K562 (cell line): ENCODE data around the gene ZCCHC24. TPM values are rescaled to one million over a fixed set of nuclear protein-coding genes. Genes with fewer than 3 reads are reported as not detected.

ENCODE experiments used
- CAMTA2 ChIP-seq: fragments of 250-450 bp; sonication (Bioruptor Pico); conservative IDR thresholded peaks from 2 replicates; pipeline ENCODE4 v1.5.1; 2022
- CBX3 ChIP-seq, 2 experiments: IDR thresholded peaks; 1 replicate in 1 of 2; 2 replicates in 1 of 2; pipeline ENCODE4 v1.6.1; 2012; ENCODE audit warnings: inconsistent platforms in 2 of 2, low read length in 2 of 2, borderline replicate concordance in 1 of 2, control low read depth in 1 of 2
- ELF1 ChIP-seq: fragments of 200-800 bp; sonication (Bioruptor generic); IDR thresholded peaks from 2 replicates; pipeline ENCODE4 v1.6.1; 2016; ENCODE audit warnings: missing genetic modification characterization, missing compliant biosample characterization
- HDAC8 ChIP-seq: fragments of 450-650 bp; IDR thresholded peaks from 2 replicates; pipeline ENCODE4 v1.6.1; 2016; ENCODE audit warnings: mild to moderate bottlenecking, missing genetic modification characterization, moderate library complexity, missing compliant biosample characterization
- HSF4 ChIP-seq: fragments of 250-450 bp; sonication (Bioruptor Pico); IDR thresholded peaks from 2 replicates; pipeline ENCODE4 v2.1.2; 2022; ENCODE audit warnings: mild to moderate bottlenecking, moderate library complexity, borderline replicate concordance
- L3MBTL2 ChIP-seq: fragments of 450-650 bp; IDR thresholded peaks from 2 replicates; pipeline ENCODE4 v1.6.1; 2016; ENCODE audit warnings: mild to moderate bottlenecking, moderate library complexity
- MEIS2 ChIP-seq: fragments of 450-650 bp; IDR thresholded peaks from 2 replicates; pipeline ENCODE4 v1.6.1; 2014; ENCODE audit warnings: mild to moderate bottlenecking; ENCODE audit not compliant: partially characterized antibody
- PKNOX1 ChIP-seq: fragments of 450-650 bp; IDR thresholded peaks from 2 replicates; pipeline ENCODE4 v1.6.1; 2016
- SMAD4 ChIP-seq: fragments of 250-450 bp; sonication (Bioruptor Pico); conservative IDR thresholded peaks from 2 replicates; pipeline ENCODE4 v1.8.0; 2021; ENCODE audit warnings: inconsistent platforms, mild to moderate bottlenecking, moderate library complexity
- TARDBP ChIP-seq: fragments of 450-650 bp; IDR thresholded peaks from 2 replicates; pipeline ENCODE4 v1.6.1; 2016
- ZBTB12 ChIP-seq: fragments of 250-450 bp; sonication (Bioruptor Pico); IDR thresholded peaks from 2 replicates; pipeline ENCODE4 v1.4.0; 2020
- polyA plus RNA-seq, 8 experiments: library from polyadenylated mRNA; depleted of rRNA in 4 of 8; stranded (reverse) in 5 of 8; unstranded in 3 of 8; fragments of >200 nt; fragmentation: Nextera tagmentation in 2 of 8; fragmentation: Illumina TruSeq in 1 of 8; extraction: Ambion mirVana in 2 of 8; extraction: Trizol in 1 of 8; gene quantifications; 2 replicates each; pipeline versions ENCODE4 v1.2.1 to v1.2.3, GENCODE V29; 2011 to 2014; ENCODE audit warnings: inconsistent platforms in 1 of 8, missing spikeins in 1 of 8
- total RNA-seq, 7 experiments: library from RNA; depleted of rRNA in 6 of 7; stranded (reverse); fragments of >200 nt in 6 of 7; fragmentation: Illumina TruSeq in 2 of 7; extraction: Trizol in 2 of 7; gene quantifications; 2 replicates each; pipeline versions ENCODE4 v1.2.1 to v1.2.3, GENCODE V29; 2011 to 2021; ENCODE audit warnings: low replicate concordance in 1 of 7
- TF ChIP-seq, protein P1 (sequence below): fragments of 450-650 bp; IDR thresholded peaks from 2 replicates; pipeline ENCODE4 v1.6.1; 2016; ENCODE audit warnings: mild to moderate bottlenecking
- TF ChIP-seq, protein P2 (sequence below): sonication (generic); formaldehyde crosslinking; IDR thresholded peaks from 2 replicates; pipeline ENCODE4 v1.9.0; 2022; ENCODE audit warnings: mild to moderate bottlenecking, missing genetic modification reagents
- TF ChIP-seq, protein P3 (sequence below): fragments of 450-650 bp; formaldehyde crosslinking; IDR thresholded peaks from 2 replicates; pipeline ENCODE4 v1.4.0; 2020; ENCODE audit warnings: mild to moderate bottlenecking, mixed read lengths

The ZCCHC24 gene
- total and polyA plus RNA-seq, 9 of the 15 experiments (the other 6 are each of a cell fraction or from before 2014, with no cell fraction given): 0.84 to 11.0 (median 4.6) TPM

DNA sequence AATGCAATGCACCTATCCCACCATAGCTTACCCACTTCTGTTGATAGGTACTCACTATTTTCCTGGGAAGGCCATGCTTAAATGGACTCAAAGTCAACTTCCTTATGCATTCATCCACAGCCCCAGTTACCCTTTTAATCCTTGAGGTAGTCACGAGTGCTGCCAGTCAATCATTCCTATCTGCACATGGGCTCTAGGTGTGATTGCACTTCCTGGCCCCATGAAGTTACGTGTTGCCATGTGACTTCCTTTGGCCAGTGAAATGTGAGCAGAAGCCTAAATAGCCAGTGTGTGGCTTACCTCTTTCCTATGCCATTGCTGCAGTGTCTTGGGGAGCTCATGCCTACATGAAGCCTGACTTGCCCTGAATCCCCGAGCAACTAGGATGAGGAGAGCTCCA lies 43.4 kb upstream of the ZCCHC24 start (continued):
- TF ChIP-seq, protein P1, sequence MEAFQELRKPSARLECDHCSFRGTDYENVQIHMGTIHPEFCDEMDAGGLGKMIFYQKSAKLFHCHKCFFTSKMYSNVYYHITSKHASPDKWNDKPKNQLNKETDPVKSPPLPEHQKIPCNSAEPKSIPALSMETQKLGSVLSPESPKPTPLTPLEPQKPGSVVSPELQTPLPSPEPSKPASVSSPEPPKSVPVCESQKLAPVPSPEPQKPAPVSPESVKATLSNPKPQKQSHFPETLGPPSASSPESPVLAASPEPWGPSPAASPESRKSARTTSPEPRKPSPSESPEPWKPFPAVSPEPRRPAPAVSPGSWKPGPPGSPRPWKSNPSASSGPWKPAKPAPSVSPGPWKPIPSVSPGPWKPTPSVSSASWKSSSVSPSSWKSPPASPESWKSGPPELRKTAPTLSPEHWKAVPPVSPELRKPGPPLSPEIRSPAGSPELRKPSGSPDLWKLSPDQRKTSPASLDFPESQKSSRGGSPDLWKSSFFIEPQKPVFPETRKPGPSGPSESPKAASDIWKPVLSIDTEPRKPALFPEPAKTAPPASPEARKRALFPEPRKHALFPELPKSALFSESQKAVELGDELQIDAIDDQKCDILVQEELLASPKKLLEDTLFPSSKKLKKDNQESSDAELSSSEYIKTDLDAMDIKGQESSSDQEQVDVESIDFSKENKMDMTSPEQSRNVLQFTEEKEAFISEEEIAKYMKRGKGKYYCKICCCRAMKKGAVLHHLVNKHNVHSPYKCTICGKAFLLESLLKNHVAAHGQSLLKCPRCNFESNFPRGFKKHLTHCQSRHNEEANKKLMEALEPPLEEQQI: no peak
- peak; percentile 94 for TF ChIP-seq PKNOX1
- no peak for TF ChIP-seq CAMTA2 (CRISPR knock-in tag)
- TF ChIP-seq CBX3 (IDR thresholded peaks at IDR 0.05; ENCODE audit: borderline replicate concordance in 1 of 2, low read length in 2 of 2): no peak
- TF ChIP-seq HDAC8 (tag): 0 out of 2 replicates have a peak, but pooled peaks have one; percentile 12
- no peak for TF ChIP-seq HSF4
- TF ChIP-seq ZBTB12 (CRISPR knock-in tag): 0 out of 2 replicates have a peak, but pooled peaks have one; percentile 3
- no peak for TF ChIP-seq SMAD4 (CRISPR knock-in tag)
- TF ChIP-seq, protein P2, sequence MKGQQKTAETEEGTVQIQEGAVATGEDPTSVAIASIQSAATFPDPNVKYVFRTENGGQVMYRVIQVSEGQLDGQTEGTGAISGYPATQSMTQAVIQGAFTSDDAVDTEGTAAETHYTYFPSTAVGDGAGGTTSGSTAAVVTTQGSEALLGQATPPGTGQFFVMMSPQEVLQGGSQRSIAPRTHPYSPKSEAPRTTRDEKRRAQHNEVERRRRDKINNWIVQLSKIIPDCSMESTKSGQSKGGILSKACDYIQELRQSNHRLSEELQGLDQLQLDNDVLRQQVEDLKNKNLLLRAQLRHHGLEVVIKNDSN (CRISPR knock-in tag): peak; percentile 88
- TF ChIP-seq ELF1 (tag): peak; percentile 73; the same call in 1 of the 2 replicates
- peak; percentile 91 for TF ChIP-seq L3MBTL2
- TF ChIP-seq TARDBP: no peak
- TF ChIP-seq, protein P3, sequence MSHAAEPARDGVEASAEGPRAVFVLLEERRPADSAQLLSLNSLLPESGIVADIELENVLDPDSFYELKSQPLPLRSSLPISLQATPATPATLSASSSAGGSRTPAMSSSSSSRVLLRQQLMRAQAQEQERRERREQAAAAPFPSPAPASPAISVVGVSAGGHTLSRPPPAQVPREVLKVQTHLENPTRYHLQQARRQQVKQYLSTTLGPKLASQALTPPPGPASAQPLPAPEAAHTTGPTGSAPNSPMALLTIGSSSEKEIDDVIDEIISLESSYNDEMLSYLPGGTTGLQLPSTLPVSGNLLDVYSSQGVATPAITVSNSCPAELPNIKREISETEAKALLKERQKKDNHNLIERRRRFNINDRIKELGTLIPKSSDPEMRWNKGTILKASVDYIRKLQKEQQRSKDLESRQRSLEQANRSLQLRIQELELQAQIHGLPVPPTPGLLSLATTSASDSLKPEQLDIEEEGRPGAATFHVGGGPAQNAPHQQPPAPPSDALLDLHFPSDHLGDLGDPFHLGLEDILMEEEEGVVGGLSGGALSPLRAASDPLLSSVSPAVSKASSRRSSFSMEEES (CRISPR knock-in tag): peak; percentile 61
- peak; percentile 47 for TF ChIP-seq MEIS2
